Spleen (tissue), 11 donors: Measurements from ENCODE around the gene TTC21A. TPM values are rescaled to one million over a fixed set of nuclear protein-coding genes. Genes with fewer than 3 reads are reported as not detected.
A peak's percentile ranks its signal among the peaks of the same experiment; 100 is the strongest.

Experiments used
- DNase-seq: peaks from one replicate; pipeline ENCODE4 v3.0.0-alpha.2; 2020
- H3K27ac ChIP-seq, 8 donors: fragments of 200-600 bp; sonication (generic) in 7 of 8; 1 replicate in 4 of 8; 2 replicates in 4 of 8; pipeline versions ENCODE4 v1.5.0 to v1.8.0; 2016 to 2021; ENCODE audit warnings: inconsistent platforms in 4 of 8, mild to moderate bottlenecking in 4 of 8, moderate library complexity in 1 of 8
- H3K27me3 ChIP-seq, 7 donors: fragments of 200-600 bp; sonication (generic) in 6 of 7; replicated peaks in 1 of 7; 1 replicate in 4 of 7; 2 replicates in 3 of 7; pipeline versions ENCODE4 v1.5.0 to v1.8.0; 2016 to 2021; ENCODE audit warnings: inconsistent platforms in 3 of 7, mild to moderate bottlenecking in 1 of 7
- H3K36me3 ChIP-seq, 6 donors: fragments of 200-600 bp; sonication (generic) in 5 of 6; 1 replicate in 4 of 6; 2 replicates in 2 of 6; pipeline versions ENCODE4 v1.5.0 to v1.8.0; 2016 to 2021; ENCODE audit warnings: inconsistent platforms in 2 of 6
- H3K4me1 ChIP-seq, 6 donors: fragments of 200-600 bp; sonication (generic) in 5 of 6; 1 replicate in 3 of 6; 2 replicates in 3 of 6; pipeline versions ENCODE4 v1.5.0 to v1.8.0; 2016 to 2021; ENCODE audit warnings: inconsistent platforms in 3 of 6
- H3K4me3 ChIP-seq, 8 donors: fragments of 200-600 bp; sonication (generic) in 7 of 8; 1 replicate in 4 of 8; 2 replicates in 4 of 8; pipeline versions ENCODE4 v1.5.0 to v1.8.0; 2016 to 2021; ENCODE audit warnings: inconsistent platforms in 4 of 8, mild to moderate bottlenecking in 4 of 8, moderate library complexity in 2 of 8
- H3K9me3 ChIP-seq, 8 donors: fragments of 200-600 bp; sonication (generic) in 7 of 8; 1 replicate in 4 of 8; 2 replicates in 4 of 8; pipeline versions ENCODE4 v1.5.0 to v1.8.0; 2016 to 2021; ENCODE audit warnings: inconsistent platforms in 4 of 8
- POLR2A ChIP-seq, 3 donors: fragments of 450-650 bp; IDR thresholded peaks; one replicate each; pipeline ENCODE4 v1.5.1; 2017; ENCODE audit warnings: antibody characterized with exemption in 3 of 3, mild to moderate bottlenecking in 1 of 3
- POLR2AphosphoS5 ChIP-seq, 3 donors: sonication (generic); formaldehyde crosslinking; IDR thresholded peaks; one replicate each; pipeline ENCODE4 v1.5.1; 2017; ENCODE audit warnings: antibody characterized with exemption in 3 of 3
- WGBS, 5 donors: extraction: QIAGEN DNeasy Blood & Tissue Kit in 3 of 5; methylation state at CpG; one replicate each; pipeline versions ENCODE4 v1.1.5 to v1.1.7; 2013 to 2018; 5-methylcytosine and 5-hydroxymethylcytosine counted together
- intact Hi-C: fragments of 100-400 bp; cut with DNase I; formaldehyde crosslinking; loops from one replicate; pipeline ENCODE4 v1.15.0; 2023; ENCODE audit warnings: low total_unique reads
- polyA plus RNA-seq, 3 donors: library from polyadenylated mRNA; stranded (reverse); fragments of 200-250 nt; gene quantifications; one replicate each; pipeline ENCODE4 v1.2.1, GENCODE V29; 2013
- total RNA-seq, 7 donors: library from RNA; depleted of rRNA in 3 of 7; stranded (reverse); fragments of >200 nt in 3 of 7; fragmentation: NEBNext Ultra II Directional in 4 of 7; extraction: Animal tissue kit (Norgen Biotek cat#: 25700) in 4 of 7; gene quantifications; one replicate each; pipeline versions ENCODE4 v1.1.0 to v1.2.1, GENCODE V29; 2016 to 2021
- TF ChIP-seq, protein P1 (sequence below), 11 experiments: fragments of 200-600 bp in 7 of 11; fragments of 450-650 bp in 4 of 11; sonication (generic) in 4 of 11; IDR thresholded peaks in 8 of 11; conservative IDR thresholded peaks in 3 of 11; 1 replicate in 7 of 11; 2 replicates in 4 of 11; pipeline versions ENCODE4 v1.4.0 to v1.8.0; 2016 to 2021; ENCODE audit warnings: antibody characterized with exemption in 11 of 11, inconsistent platforms in 4 of 11, mild to moderate bottlenecking in 1 of 11
- donor health status: healthy with polysubstance abuse.
- donor health status: DM: no; HTN: no; CAD: no; lungs with moderate emphysema.
- donor health status: DM: no; HTN: no; CAD: no.
- donor health status: Bipolar disorder and iron deficiency.
- donor health status: healthy.
- donor health status: DM: no; HTN: no; CAD: no.
- donor health status: DM: yes; HTN: yes; CAD: no.

The TTC21A gene
- total and polyA plus RNA-seq, 10 donors = 11.6 to 34.3 (median 16.0) TPM

- H3K4me1 ChIP-seq = peaks cover 14 to 56% (median 44%) of the 10 kb centered on the region in 6 donors
- no peaks in the 10 kb centered on the region for H3K9me3 ChIP-seq
- no peaks in the 10 kb centered on the region for H3K36me3 ChIP-seq
- TF ChIP-seq POLR2A (IDR thresholded peaks at IDR 0.05) (no peak), POLR2AphosphoS5 (IDR thresholded peaks at IDR 0.05) (no peak)
- TF ChIP-seq, protein P1, sequence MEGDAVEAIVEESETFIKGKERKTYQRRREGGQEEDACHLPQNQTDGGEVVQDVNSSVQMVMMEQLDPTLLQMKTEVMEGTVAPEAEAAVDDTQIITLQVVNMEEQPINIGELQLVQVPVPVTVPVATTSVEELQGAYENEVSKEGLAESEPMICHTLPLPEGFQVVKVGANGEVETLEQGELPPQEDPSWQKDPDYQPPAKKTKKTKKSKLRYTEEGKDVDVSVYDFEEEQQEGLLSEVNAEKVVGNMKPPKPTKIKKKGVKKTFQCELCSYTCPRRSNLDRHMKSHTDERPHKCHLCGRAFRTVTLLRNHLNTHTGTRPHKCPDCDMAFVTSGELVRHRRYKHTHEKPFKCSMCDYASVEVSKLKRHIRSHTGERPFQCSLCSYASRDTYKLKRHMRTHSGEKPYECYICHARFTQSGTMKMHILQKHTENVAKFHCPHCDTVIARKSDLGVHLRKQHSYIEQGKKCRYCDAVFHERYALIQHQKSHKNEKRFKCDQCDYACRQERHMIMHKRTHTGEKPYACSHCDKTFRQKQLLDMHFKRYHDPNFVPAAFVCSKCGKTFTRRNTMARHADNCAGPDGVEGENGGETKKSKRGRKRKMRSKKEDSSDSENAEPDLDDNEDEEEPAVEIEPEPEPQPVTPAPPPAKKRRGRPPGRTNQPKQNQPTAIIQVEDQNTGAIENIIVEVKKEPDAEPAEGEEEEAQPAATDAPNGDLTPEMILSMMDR (IDR thresholded peaks at IDR 0.05 in 8 of 11, conservative IDR thresholded peaks at IDR 0.05 in 3 of 11) = no peak
- peak overlapping the region in 2 of 8 donors; percentile 41 to 67 for H3K4me3 ChIP-seq
- no peaks in the 10 kb centered on the region for H3K27me3 ChIP-seq
- no peak for DNase-seq
- intact Hi-C loops = no loop called here
- 59 to 80% (median 76%) methylated on average over 4 of the region's 4 CpGs for WGBS, 5 donors
- peak overlapping the region; percentile 70 to 90 (median 86) for H3K27ac ChIP-seq
These were observed 71.1 kb downstream of the TTC21A start for GRCh38 chr3:39178553-39178952.

DNA sequence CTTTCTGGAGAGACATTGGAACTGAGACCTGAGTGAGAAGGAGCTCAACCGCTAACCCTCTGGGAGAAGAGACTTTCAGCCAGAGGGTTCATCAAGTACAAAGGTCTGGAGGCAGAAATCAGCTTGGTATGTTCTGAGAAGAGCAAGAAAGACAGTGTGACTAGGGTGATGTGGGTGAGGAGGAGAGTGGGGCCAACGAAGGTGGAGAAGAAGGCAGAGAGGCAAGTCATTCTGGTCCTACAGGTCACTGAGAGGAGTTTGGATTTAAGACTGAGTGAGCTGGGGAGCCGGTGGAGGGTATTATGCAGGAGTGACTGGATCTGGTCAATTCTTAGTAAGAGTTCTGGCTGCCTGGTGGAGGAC is 72.7 kb downstream of the TTC21A start:
- DNase-seq = no peak
- H3K36me3 ChIP-seq = no peaks in the 10 kb centered on the region
- H3K27me3 ChIP-seq = no peaks in the 10 kb centered on the region
- H3K4me3 ChIP-seq = peak overlapping the region in 5 of 8 donors; percentile 33 to 66 (median 35)
- H3K4me1 ChIP-seq = peaks cover 14 to 56% (median 44%) of the 10 kb centered on the region in 6 donors
- 51 to 68% (median 53%) methylated on average over 3 of the region's 3 CpGs for WGBS, 5 donors
- H3K9me3 ChIP-seq = no peaks in the 10 kb centered on the region
- intact Hi-C loops = no loop called here
- TF ChIP-seq, protein P1 (IDR thresholded peaks at IDR 0.05 in 8 of 11, conservative IDR thresholded peaks at IDR 0.05 in 3 of 11) = no peak
- peak overlapping the region in 7 of 8 donors; percentile 1 to 74 (median 54) for H3K27ac ChIP-seq

- TF ChIP-seq POLR2A (IDR thresholded peaks at IDR 0.05) (no peak), POLR2AphosphoS5 (IDR thresholded peaks at IDR 0.05) (peak; percentile 49 to 88 (median 79))
- TF ChIP-seq, protein P1 (IDR thresholded peaks at IDR 0.05 in 8 of 11, conservative IDR thresholded peaks at IDR 0.05 in 3 of 11) = peak in 8 of 11 experiments; percentile 18 to 53 (median 34)
- peak; percentile 98 for DNase-seq
- Histone ChIP-seq H3K27me3 (no peaks in the 10 kb centered on the region), H3K27ac (peak overlapping the region in 7 of 8 donors; percentile 1 to 74 (median 54)), H3K4me1 (peaks cover 14 to 56% (median 44%) of the 10 kb centered on the region in 6 donors), H3K36me3 (no peaks in the 10 kb centered on the region), H3K4me3 (peak overlapping the region in 7 of 8 donors; percentile 24 to 66 (median 34)), H3K9me3 (no peaks in the 10 kb centered on the region)
- intact Hi-C loops = no loop called here
- 3 to 8% (median 4%) methylated on average over 26 to 64 of the region's 64 CpGs for WGBS, 5 donors
These were observed 73.3 kb downstream of the TTC21A start for GRCh38 chr3:39180546-39181346.
